ENCODE measurements around the gene COG7. TPM values are rescaled to one million over a fixed set of nuclear protein-coding genes. Genes with fewer than 3 reads are reported as not detected.
A peak's percentile ranks its signal among the peaks of the same experiment; 100 is the strongest.

The COG7 gene
- total and polyA plus RNA-seq, 8 donors, result 19.8 to 36.7 (median 31.0) TPM

DNA sequence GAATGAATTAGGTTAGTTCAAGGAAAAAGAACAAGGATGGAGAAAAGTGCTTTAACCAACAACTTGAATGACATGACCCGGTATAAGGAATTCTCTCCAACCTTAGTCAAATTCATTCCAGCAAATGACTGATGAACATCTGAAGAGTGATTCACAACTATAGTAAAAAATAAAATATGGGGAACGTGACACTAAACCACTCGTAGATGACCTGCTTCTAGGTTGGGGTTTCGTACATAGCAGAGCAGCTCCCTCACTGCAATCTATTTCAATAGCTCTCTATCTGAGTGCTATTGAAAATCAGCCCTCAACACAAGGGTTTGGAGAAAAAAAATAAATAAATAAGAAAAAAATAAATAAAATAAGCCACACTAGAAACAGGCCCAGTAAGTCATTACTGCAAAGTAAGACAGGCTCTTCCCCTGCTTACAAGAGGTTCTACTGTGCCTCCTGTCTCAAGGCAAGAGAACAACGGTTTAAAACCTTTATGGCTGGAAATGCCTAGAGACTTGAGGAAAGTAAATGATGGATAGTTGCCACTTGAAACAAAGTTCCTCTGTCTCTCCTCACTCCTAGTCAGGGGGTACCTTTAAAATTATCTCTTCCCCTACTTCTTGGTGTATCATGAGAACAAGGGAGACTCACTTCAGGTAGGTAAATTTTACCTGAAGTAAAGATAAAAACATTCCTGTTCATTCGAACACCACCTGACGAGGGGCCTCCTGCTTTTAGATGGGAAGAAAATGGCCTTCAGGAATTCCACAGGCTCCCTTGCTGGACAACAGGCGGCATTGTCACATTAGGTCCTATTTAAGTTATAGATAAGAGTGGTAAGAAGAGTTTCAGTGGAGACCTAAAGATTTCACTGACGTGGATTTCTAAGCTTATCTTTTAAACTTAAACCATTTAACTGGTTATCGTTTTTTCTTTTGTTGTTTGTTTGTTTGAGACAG is 20.5 kb downstream of the COG7 start:
- Histone ChIP-seq H3K27ac (no peak overlapping the region), H3K4me3 (no peak overlapping the region), H3K4me1 (peaks cover 14 to 28% of the 10 kb centered on the region in 2 donors), H3K36me3 (peaks cover 0 to 53% of the 10 kb centered on the region in 2 donors), H3K9me3 (no peaks in the 10 kb centered on the region), H3K27me3 (no peaks in the 10 kb centered on the region)
- intact Hi-C loops (cut with DNase I), result loop anchor here (10.0 kb wide), 1 partner anchor 248 kb away; the partner anchor contains the start of gene SCNN1G (in 2 of the 2)
- DNase-seq (no peak), ATAC-seq (peak; percentile 71)
- TF ChIP-seq, protein P1, sequence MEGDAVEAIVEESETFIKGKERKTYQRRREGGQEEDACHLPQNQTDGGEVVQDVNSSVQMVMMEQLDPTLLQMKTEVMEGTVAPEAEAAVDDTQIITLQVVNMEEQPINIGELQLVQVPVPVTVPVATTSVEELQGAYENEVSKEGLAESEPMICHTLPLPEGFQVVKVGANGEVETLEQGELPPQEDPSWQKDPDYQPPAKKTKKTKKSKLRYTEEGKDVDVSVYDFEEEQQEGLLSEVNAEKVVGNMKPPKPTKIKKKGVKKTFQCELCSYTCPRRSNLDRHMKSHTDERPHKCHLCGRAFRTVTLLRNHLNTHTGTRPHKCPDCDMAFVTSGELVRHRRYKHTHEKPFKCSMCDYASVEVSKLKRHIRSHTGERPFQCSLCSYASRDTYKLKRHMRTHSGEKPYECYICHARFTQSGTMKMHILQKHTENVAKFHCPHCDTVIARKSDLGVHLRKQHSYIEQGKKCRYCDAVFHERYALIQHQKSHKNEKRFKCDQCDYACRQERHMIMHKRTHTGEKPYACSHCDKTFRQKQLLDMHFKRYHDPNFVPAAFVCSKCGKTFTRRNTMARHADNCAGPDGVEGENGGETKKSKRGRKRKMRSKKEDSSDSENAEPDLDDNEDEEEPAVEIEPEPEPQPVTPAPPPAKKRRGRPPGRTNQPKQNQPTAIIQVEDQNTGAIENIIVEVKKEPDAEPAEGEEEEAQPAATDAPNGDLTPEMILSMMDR (IDR thresholded peaks at IDR 0.05), result no peak

DNA sequence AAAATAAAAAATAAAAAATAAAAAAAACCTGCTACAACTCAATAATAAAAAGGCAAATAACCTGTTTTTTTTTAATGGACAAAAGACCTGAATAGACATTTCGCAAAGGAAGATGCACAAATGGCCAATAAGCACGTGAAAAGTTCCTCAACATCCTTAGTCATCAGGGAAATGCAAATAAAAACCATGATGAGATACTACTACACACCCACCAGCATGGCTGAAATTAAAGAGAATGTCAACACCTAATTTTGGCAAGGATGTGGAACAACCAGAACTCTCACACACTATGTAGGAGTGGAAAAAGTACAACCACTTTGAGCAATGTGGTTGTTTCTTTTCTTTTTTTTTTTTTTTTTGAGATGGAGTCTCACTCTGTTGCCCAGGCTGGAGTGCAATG is 24.6 kb downstream of the COG7 start:
- Histone ChIP-seq H3K4me1 (peaks cover 13 to 18% of the 10 kb centered on the region in 2 donors), H3K27me3 (no peaks in the 10 kb centered on the region), H3K36me3 (peaks cover 0 to 47% of the 10 kb centered on the region in 2 donors), H3K9me3 (no peaks in the 10 kb centered on the region), H3K27ac (no peak overlapping the region), H3K4me3 (no peak overlapping the region)
- DNase-seq (no peak), ATAC-seq (no peak)
- TF ChIP-seq, protein P1 (IDR thresholded peaks at IDR 0.05), result no peak
- intact Hi-C loops (cut with DNase I), result no loop called here

DNA sequence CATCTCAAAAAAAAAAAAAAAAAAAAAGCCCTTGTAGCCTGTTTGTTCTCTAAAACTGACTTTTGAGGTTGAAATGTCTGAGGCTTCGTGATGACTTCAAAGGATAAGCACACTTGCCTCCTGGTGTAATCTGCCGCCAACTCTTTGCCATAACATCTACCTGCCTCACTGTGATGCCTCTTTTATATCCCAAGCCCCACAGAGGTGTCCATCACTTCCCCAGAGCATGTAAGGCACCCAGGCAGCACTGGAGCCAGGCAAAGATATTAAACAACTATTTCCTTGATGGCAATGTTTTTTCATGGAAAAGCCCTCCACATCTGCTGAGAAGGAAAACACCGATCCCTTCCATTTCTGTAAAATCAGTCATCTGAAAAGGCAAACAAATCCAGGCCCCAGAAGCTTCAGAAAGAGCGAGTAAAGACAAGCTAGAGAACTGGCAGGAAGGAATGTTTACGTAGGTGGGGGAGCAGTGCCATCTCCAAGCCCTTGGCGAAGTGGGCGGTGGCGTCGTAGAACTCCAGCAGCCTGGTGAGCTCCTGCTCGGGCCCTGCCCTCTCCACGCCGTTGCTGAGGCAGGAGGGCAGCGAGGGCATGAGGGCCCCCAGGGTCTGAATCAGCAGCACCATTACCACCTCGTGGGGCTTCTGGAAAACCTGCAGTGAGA is 28.6 kb downstream of the COG7 start:
- Histone ChIP-seq H3K9me3 (no peaks in the 10 kb centered on the region), H3K4me3 (no peak overlapping the region), H3K27ac (peak overlapping the region; percentile 77 to 86), H3K36me3 (peaks cover 0 to 10% of the 10 kb centered on the region in 2 donors), H3K4me1 (peaks cover 15 to 27% of the 10 kb centered on the region in 2 donors), H3K27me3 (no peaks in the 10 kb centered on the region)
- TF ChIP-seq, protein P1 (IDR thresholded peaks at IDR 0.05), result no peak
- intact Hi-C loops (cut with DNase I), result no loop called here
- DNase-seq (peak in 2 of 4 donors; percentile 56 to 83), ATAC-seq (peak; percentile 79)

DNA sequence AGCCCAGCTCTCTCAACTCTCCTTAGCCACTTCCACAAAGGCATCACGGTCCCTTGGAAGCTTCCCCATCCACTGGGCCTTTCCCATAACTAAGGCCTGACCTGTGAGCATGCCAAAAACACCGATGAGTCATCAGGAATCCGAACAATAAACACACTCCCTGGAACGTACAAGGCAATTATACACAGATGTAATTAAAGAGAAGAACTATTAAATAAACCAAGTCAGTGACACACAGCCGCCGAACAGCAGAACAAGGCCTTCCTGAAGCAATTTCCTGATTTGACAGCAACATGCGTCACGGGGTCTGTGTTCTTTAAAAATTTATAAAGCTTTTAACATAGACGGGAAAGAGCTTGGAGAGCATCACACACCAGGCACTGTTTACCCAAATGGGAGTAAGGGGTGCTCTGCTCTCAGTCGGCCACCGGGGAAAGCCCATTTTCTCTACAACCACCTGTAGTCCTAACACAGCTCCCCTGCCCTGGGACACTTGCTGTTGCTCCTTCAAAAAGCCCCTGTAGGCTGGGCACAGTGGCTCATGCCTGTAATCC is 29.4 kb downstream of the COG7 start:
- peak; percentile 91 for ATAC-seq
- Histone ChIP-seq H3K4me1 (peaks cover 15 to 27% of the 10 kb centered on the region in 2 donors), H3K36me3 (peaks cover 0 to 5% of the 10 kb centered on the region in 2 donors), H3K4me3 (no peak overlapping the region), H3K27me3 (no peaks in the 10 kb centered on the region), H3K27ac (peak overlapping the region; percentile 77 to 86), H3K9me3 (no peaks in the 10 kb centered on the region)
- intact Hi-C loops (cut with DNase I), result no loop called here
- TF ChIP-seq, protein P1 (IDR thresholded peaks at IDR 0.05), result no peak
- DNase-seq, result peak in 2 of 4 donors; percentile 26 to 77

All from left lung (tissue), 10 donors.